Breast epithelium (tissue), 3 donors: ENCODE data around the gene HLA-DQB1.

Experiments used
- CTCF ChIP-seq, 3 donors: fragments of 450-650 bp; IDR thresholded peaks; one replicate each; pipeline ENCODE4 v1.5.1; 2016 to 2017; ENCODE audit warnings: antibody characterized with exemption in 3 of 3, mild to moderate bottlenecking in 3 of 3, moderate library complexity in 3 of 3
- POLR2A ChIP-seq: fragments of 450-650 bp; IDR thresholded peaks from one replicate; pipeline ENCODE4 v1.6.1; 2016; ENCODE audit warnings: antibody characterized with exemption, mild to moderate bottlenecking, moderate library complexity

DNA sequence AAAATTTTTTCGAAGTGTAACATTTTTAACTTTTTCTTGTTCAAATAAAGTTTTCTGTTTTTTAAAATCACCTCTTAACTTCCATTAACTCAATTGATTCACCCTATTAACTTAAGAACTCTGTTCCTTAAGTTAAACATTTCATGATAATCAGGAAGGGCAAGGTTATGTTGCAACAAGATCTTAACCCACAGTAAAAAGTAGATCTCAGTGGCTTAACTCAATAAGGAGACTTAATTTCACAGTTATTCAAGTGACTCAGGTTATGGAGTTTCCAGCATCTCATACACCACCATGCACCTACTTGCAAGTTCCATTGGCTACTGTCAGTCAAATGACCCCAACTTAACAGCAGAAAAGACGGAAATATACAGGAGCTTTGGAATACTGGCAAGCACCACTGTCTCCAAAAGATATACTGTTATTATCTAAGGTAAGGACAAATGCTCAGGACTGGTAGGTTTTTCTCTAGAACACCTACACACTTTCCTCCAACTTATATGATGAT is 11.2 kb downstream of the HLA-DQB1 start:
- TF ChIP-seq CTCF (IDR thresholded peaks at IDR 0.05) (no peak), POLR2A (no peak)
